Testis (tissue), 3 donors: ENCODE results near the gene NYAP2. TPM values are rescaled to one million over a fixed set of nuclear protein-coding genes. Genes with fewer than 3 reads are reported as not detected.

Experiments
- DNase-seq: peaks from one replicate; pipeline ENCODE4 v3.0.0-alpha.2; 2019
- H3K27ac ChIP-seq, 2 donors: fragments of 200-600 bp; sonication (generic); one replicate each; pipeline ENCODE4 v1.5.1; 2019
- H3K27me3 ChIP-seq: fragments of 200-600 bp; sonication (generic); one replicate; pipeline ENCODE4 v1.5.1; 2019
- H3K36me3 ChIP-seq: fragments of 200-600 bp; sonication (generic); one replicate; pipeline ENCODE4 v1.5.1; 2017; ENCODE audit warnings: low read depth; ENCODE audit errors: missing control alignments
- H3K4me1 ChIP-seq: fragments of 200-600 bp; sonication (generic); one replicate; pipeline ENCODE4 v1.5.1; 2019
- H3K4me3 ChIP-seq, 2 donors: fragments of 200-600 bp; sonication (generic); one replicate each; pipeline ENCODE4 v1.5.1; 2017 to 2019
- H3K9me3 ChIP-seq: fragments of 200-600 bp; sonication (generic); one replicate; pipeline ENCODE4 v1.5.1; 2017
- CTCF ChIP-seq, 3 experiments: fragments of 450-650 bp in 2 of 3; fragments of 200-600 bp in 1 of 3; sonication (generic) in 1 of 3; IDR thresholded peaks; one replicate each; pipeline ENCODE4 v1.5.1; 2016 to 2019; ENCODE audit warnings: antibody characterized with exemption in 3 of 3, mild to moderate bottlenecking in 2 of 3, moderate library complexity in 1 of 3
- POLR2A ChIP-seq: fragments of 450-650 bp; IDR thresholded peaks from one replicate; pipeline ENCODE4 v1.6.1; 2017; ENCODE audit warnings: antibody characterized with exemption, mild to moderate bottlenecking, moderate library complexity
- WGBS, 2 donors: methylation state at CpG; one replicate each; pipeline ENCODE4 v1.1.5; 2018; 5-methylcytosine and 5-hydroxymethylcytosine counted together
- intact Hi-C: fragments of 100-400 bp; cut with DNase I; formaldehyde crosslinking; loops from one replicate; pipeline ENCODE4 v1.15.1; 2023; ENCODE audit warnings: low total_unique reads
- polyA plus RNA-seq: library from polyadenylated mRNA; stranded (reverse); fragments of 350-450 nt; fragmentation: Illumina TruSeq; extraction: RNeasy Lipid Tissue Mini Kit (QIAGEN cat#74804); gene quantifications from one replicate; pipeline ENCODE4 v1.2.3, GENCODE V29; 2014; ENCODE audit warnings: low read depth, low replicate concordance; ENCODE audit not compliant: insufficient read depth
- total RNA-seq, 2 donors: library from RNA; depleted of rRNA; stranded (reverse); fragments of >200 nt; gene quantifications; one replicate each; pipeline ENCODE4 v1.2.3, GENCODE V29; 2016

Gene NYAP2
- total and polyA plus RNA-seq, 3 donors from 2014 or later, result 0.17 to 0.25 (median 0.24) TPM

- TF ChIP-seq CTCF (IDR thresholded peaks at IDR 0.05) (no peak), POLR2A (no peak)
- intact Hi-C loops, result no loop called here
- Histone ChIP-seq H3K9me3 (no peaks in the 10 kb centered on the region), H3K4me1 (no peaks in the 10 kb centered on the region), H3K27me3 (no peaks in the 10 kb centered on the region), H3K4me3 (no peak overlapping the region), H3K27ac (no peak overlapping the region), H3K36me3 (no peaks in the 10 kb centered on the region)
- no peak for DNase-seq
These were observed 115.5 kb downstream of the NYAP2 start for GRCh38 chr2:225515033-225515432.

GRCh38 chr2:225526760-225527390 is 127.4 kb downstream of the NYAP2 start:
- 89% methylated on average over 4 of the region's 4 CpGs for WGBS, 2 donors

GRCh38 chr2:225531559-225531958 is 132.0 kb downstream of the NYAP2 start:
- Histone ChIP-seq H3K27ac (no peak overlapping the region), H3K4me3 (no peak overlapping the region), H3K4me1 (no peaks in the 10 kb centered on the region), H3K36me3 (no peaks in the 10 kb centered on the region), H3K9me3 (no peaks in the 10 kb centered on the region), H3K27me3 (no peaks in the 10 kb centered on the region)
- DNase-seq, result no peak
- intact Hi-C loops, result no loop called here
- TF ChIP-seq POLR2A, result no peak
- TF ChIP-seq CTCF (IDR thresholded peaks at IDR 0.05), result no peak
- 53 to 57% methylated on average over 3 of the region's 3 CpGs for WGBS, 2 donors

More at GRCh38 chr2:225526760-225527390, 127.4 kb downstream of the NYAP2 start:
- no peaks in the 10 kb centered on the region for H3K27me3 ChIP-seq
- no peak for DNase-seq
- H3K4me1 ChIP-seq, result no peaks in the 10 kb centered on the region
- no peaks in the 10 kb centered on the region for H3K9me3 ChIP-seq
- intact Hi-C loops, result no loop called here
- TF ChIP-seq POLR2A, result no peak
- TF ChIP-seq CTCF (IDR thresholded peaks at IDR 0.05), result no peak
- H3K4me3 ChIP-seq, result no peak overlapping the region
- no peaks in the 10 kb centered on the region for H3K36me3 ChIP-seq
- H3K27ac ChIP-seq, result no peak overlapping the region

GRCh38 chr2:225532096-225532495 is 132.6 kb downstream of the NYAP2 start:
- no peak for TF ChIP-seq CTCF (IDR thresholded peaks at IDR 0.05)
- TF ChIP-seq POLR2A, result no peak
- no peak for DNase-seq
- 67 to 80% methylated on average over 1 of the region's 1 CpG for WGBS, 2 donors
- intact Hi-C loops, result no loop called here
- no peaks in the 10 kb centered on the region for H3K4me1 ChIP-seq
- no peak overlapping the region for H3K4me3 ChIP-seq
- H3K27me3 ChIP-seq, result no peaks in the 10 kb centered on the region
- no peak overlapping the region for H3K27ac ChIP-seq
- no peaks in the 10 kb centered on the region for H3K9me3 ChIP-seq
- no peaks in the 10 kb centered on the region for H3K36me3 ChIP-seq

GRCh38 chr2:225534037-225534436 is 134.5 kb downstream of the NYAP2 start:
- WGBS, 2 donors, result 37 to 44% methylated on average over 6 of the region's 6 CpGs

More at GRCh38 chr2:225534037-225534436, 134.5 kb downstream of the NYAP2 start:
- Histone ChIP-seq H3K27me3 (no peaks in the 10 kb centered on the region), H3K9me3 (no peaks in the 10 kb centered on the region), H3K27ac (no peak overlapping the region), H3K4me3 (no peak overlapping the region), H3K36me3 (no peaks in the 10 kb centered on the region), H3K4me1 (no peaks in the 10 kb centered on the region)
- TF ChIP-seq CTCF (IDR thresholded peaks at IDR 0.05) (no peak), POLR2A (no peak)
- intact Hi-C loops, result no loop called here
- no peak for DNase-seq
